GM12865 (cell line): ENCODE measurements around the gene PANK4.
A peak's percentile ranks its signal among the peaks of the same experiment; 100 is the strongest.

Source experiments
- DNase-seq: peaks from one replicate; pipeline ENCODE4 v3.0.0; 2010; ENCODE audit warnings: low read depth
- H3K4me3 ChIP-seq: 2 replicates; pipeline ENCODE4 v1.5.1; 2011; ENCODE audit warnings: mild to moderate bottlenecking, low read depth, low read length, control low read depth
- TF ChIP-seq, protein P1 (sequence below): IDR thresholded peaks from 2 replicates; pipeline ENCODE4 v1.5.1; 2011; ENCODE audit warnings: low read length, control low read depth, low read depth, inconsistent platforms; ENCODE audit not compliant: insufficient read depth; ENCODE audit errors: missing control alignments

Gene PANK4

DNA sequence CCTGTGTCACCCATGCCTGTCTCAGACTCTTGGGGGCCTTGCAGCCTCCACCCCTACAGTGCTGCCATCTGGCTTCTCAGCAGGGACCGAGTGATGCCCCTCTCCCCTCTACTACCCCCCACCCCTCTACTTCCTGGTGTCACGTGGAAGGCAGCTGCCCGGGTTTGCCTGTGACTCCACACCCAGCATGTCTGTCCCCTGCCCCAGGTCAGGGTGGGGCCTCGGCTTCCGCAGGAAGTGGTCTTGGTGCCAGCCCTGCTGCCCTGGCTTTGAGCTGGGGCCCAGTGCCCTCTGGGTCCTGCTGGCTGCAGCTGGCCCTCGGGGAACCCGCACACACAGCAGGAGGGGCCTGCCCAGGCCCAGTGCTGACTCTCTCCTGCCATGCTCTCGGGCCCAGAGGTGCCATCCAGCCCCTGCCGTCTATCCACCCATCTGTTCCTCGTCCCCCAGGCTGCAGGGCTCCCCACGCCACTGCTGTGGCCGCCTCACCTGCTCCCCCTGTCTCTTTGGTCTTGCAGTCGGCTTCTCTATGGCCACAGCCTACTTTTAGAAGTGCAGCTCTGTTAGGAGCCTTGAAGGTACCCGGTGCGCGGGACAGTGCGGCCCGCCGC is 26.3 kb downstream of the PANK4 start:
- H3K4me3 ChIP-seq: no peak overlapping the region
- no peak for DNase-seq

DNA sequence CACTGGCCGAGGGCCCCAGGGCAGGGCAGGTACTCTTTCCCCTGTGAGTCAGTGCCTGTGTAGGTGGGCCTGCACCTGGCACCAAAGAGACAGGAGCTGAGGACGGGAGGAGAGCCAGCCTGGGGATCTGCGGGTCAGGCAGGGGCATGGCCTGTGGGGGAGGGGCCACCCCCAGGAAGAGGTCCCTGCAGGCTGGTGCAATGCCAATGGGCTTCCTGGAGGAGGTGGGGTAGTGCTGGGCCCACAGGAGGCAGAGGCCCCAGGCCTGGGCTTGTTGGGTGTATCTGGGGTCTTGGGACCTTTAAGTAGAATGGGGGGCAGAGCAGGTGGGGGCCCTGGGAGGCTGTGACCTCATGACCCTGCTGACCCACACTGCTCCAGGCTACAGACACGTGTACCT is 27.1 kb downstream of the PANK4 start:
- TF ChIP-seq, protein P1, sequence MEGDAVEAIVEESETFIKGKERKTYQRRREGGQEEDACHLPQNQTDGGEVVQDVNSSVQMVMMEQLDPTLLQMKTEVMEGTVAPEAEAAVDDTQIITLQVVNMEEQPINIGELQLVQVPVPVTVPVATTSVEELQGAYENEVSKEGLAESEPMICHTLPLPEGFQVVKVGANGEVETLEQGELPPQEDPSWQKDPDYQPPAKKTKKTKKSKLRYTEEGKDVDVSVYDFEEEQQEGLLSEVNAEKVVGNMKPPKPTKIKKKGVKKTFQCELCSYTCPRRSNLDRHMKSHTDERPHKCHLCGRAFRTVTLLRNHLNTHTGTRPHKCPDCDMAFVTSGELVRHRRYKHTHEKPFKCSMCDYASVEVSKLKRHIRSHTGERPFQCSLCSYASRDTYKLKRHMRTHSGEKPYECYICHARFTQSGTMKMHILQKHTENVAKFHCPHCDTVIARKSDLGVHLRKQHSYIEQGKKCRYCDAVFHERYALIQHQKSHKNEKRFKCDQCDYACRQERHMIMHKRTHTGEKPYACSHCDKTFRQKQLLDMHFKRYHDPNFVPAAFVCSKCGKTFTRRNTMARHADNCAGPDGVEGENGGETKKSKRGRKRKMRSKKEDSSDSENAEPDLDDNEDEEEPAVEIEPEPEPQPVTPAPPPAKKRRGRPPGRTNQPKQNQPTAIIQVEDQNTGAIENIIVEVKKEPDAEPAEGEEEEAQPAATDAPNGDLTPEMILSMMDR: no peak
- no peak for DNase-seq
- no peak overlapping the region for H3K4me3 ChIP-seq

More for the DNA sequence above, 26.3 kb downstream of the PANK4 start:
- TF ChIP-seq, protein P1: no peak

DNA sequence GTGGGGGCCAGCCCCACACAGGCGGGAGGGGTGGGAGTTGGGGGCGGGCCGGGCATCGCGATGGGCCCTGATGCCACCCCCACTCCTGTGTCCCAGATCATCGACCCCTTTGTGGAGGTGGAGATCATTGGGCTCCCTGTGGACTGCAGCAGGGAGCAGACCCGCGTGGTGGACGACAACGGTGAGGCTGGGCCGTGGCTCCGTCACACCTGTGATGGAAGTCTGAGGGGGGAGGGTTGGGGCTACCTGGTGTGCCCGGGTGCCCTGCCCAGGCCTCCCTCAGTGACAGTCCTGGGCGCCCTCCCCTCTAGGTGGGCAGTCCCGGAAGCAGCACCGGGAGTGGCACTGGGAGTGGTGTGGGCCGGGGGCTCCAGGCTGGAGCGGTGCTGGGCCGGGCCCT is 27.7 kb downstream of the PANK4 start:
- no peak for DNase-seq
- no peak overlapping the region for H3K4me3 ChIP-seq
- TF ChIP-seq, protein P1: no peak

DNA sequence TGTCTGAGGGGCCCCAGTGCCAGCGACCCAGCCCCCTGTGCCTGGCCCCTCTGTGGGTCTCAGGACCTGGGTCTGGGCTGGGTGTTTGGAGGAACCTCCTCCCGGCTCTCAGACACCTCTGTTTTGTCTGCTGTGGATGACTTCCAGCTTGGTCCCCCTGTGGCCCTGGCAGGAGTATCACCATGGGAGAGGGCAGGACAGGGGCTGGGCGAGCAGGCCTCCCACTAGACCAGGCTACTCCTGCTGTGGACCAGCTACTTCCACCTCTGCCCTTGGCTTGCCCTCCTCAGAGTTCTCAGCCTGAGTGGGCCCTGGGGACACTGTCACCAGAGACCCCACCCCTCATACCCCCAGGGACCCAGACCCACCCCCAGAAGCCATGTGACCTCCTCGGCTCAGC is 28.5 kb downstream of the PANK4 start:
- no peak for DNase-seq
- no peak overlapping the region for H3K4me3 ChIP-seq
- TF ChIP-seq, protein P1: no peak

DNA sequence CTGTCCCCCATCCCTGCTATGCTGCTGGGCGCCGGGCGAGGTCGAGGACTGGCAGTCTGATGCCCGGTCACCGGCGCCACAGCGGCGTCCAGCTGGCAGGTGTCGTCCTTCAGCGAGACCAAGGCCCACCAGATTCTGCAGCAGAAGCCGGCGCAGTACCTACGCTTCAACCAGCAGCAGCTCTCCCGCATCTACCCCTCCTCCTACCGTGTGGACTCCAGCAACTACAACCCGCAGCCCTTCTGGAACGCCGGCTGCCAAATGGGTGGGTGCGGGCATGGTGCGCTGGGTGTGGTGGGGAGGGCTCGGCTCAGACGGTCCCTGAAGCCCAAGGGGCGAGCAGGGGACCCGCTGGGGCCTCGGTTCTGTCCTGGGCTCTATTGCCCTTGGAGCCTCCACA is 29.6 kb downstream of the PANK4 start:
- H3K4me3 ChIP-seq: no peak overlapping the region
- TF ChIP-seq, protein P1: no peak
- no peak for DNase-seq

DNA sequence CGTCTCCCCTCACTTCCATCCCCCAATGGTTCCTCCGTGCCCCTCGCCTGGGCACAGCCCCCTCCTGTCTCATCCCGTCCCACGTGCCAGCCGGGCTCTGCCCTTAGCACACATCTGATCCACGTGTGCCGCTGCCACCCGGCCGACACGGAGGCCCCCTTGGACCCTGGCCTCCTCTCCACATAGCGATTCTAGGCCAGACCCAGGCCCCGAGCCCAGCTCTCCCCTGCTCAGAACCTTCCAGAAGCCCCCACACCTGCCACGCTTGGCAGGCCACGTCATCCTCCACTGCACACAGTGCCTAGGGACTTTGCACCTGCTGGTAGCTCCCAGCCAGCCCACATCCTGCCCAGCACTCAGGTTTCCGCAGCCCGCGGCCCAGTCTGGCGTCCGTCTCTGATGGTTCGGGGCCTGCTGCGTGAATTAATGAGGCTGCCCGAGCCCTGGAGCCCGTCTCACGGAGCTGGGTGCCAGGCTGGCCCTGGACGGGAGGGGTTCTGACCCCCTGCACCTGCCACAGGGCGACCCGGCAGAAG is 30.2 kb downstream of the PANK4 start:
- DNase-seq: peak; percentile 59
- no peak overlapping the region for H3K4me3 ChIP-seq
- TF ChIP-seq, protein P1: no peak

DNA sequence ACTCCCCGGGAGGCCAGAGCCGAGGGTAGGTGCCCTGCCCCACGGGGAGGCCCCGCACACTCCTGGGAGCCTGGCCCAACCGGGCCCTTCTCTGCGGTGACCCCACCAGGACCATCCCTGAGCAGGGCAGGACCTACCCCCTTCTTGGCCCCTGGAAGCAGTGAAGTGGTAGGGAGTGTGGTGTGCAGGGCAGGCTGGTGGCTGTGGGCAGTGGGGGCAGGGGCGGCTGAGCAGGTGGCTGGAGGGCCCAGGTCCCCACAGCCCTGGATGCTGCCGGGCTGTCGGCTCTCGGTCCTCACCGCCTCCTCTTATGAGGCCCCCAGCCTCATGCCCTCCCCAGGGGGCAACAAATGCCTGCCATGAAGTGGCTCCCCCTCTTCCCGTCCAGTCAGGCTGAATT is 30.9 kb downstream of the PANK4 start:
- TF ChIP-seq, protein P1: no peak
- H3K4me3 ChIP-seq: no peak overlapping the region

More for the DNA sequence above, 30.9 kb downstream of the PANK4 start:
- DNase-seq: no peak
